GM19043 (cell line): ENCODE measurements around the gene TMEM42.
"Not testable (repeated sequence)": the region's sequence is repeated elsewhere in the genome, so short reads cannot be mapped to it uniquely, and the experiment has no call there.

ENCODE experiments used
- ATAC-seq: cut with Tn5 transposase; IDR thresholded peaks from one replicate; pipeline ENCODE4 v1.9.1; 2021; ENCODE audit warnings: low read depth; ENCODE audit not compliant: unreplicated experiment

TMEM42 gene

DNA sequence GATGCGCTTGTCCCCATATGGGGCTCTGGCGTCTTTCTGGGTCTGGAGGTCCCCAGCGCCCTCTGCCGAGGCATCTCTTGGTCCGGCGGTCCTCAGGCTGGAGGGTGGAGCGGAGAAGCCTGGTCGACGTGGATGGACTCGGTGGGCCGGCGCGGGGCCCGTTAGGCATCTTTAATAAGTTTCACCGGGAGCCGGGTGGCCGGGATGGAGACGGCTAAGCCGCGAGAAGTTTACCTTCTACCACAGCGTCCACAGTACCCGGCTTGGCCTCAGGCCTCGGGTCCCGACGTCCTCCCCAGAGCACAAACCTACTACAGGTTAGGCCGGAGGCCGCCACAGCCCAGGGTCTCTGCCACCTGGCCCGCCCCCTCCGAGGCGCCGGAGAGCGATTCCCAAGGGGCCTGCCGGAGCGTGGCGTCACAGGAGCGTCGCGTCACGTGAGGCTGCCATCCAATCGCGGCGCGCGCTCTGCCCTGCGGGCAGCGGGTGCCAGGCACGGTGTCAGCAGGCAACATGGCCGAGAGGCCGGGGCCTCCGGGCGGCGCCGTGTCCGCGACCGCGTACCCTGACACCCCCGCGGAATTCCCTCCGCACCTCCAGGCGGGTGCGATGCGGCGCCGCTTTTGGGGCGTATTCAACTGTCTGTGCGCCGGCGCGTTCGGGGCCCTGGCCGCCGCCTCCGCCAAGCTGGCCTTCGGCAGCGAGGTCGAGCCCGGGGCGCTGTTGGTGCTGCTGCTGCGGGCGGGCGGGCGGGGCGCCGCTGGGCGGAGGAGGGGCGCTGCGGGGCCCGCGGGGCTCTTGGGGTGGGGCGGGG lies at the start of gene TMEM42:
Gene TMEM42 (plus strand): TSS at position 501 of the 814 bp plus-strand sequence. CDS start 13 bp downstream, at position 514.
- peak; percentile 95 for ATAC-seq

DNA sequence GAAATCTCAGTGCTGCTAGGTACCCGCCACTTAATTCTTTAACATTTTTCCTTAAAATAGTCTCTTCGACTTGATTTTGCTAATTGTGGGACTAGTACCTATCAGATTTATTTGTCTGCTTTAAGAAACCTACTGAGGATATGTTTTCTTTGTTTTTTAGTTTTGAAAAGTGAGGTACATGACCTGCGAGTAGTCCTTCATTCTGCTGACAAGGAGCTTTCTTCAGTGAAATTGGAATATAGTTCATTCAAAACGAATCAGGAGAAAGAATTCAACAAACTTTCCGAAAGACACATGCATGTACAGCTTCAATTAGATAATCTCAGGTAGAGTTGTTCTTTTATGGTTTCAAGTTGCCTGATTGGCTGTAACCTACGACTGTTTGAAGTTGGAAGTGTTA lies 47.0 kb upstream of the TMEM42 start:
- no peak for ATAC-seq

DNA sequence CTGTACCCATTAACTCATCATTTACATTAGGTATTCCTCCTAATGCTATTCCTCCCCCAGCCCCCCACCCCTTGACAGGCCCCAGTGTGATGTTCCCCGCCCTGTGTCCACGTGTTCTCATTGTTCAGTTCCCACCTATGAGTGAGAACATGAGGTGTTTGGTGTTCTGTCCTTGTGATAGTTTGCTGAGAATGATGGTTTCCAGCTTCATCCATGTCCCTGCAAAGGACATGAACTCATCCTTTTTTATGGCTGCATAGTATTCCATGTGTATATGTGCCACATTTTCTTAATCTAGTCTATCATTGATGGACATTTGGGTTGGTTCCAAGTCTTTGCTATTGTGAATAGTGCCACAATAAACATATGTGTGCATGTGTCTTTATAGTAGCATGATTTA lies 45.4 kb upstream of the TMEM42 start:
- not testable (repeated sequence) for ATAC-seq

DNA sequence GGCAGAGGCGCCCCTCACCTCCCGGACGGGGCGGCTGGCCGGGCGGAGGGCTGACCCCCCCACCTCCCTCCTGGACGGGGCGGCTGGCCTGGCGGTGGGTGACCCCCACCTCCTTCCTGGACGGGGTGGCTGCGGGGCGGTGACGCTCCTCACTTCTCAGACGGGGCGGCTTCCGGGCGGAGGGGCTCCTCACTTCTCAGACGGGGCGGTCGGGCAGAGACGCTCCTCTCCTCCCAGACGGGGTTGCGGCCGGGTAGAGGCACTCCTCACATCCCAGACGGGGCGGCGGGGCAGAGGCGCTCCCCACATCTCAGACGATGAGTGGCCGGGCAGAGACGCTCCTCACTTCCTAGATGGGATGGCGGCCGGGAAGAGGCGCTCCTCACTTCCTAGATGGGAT lies 40.5 kb upstream of the TMEM42 start:
- ATAC-seq: not testable (repeated sequence)

DNA sequence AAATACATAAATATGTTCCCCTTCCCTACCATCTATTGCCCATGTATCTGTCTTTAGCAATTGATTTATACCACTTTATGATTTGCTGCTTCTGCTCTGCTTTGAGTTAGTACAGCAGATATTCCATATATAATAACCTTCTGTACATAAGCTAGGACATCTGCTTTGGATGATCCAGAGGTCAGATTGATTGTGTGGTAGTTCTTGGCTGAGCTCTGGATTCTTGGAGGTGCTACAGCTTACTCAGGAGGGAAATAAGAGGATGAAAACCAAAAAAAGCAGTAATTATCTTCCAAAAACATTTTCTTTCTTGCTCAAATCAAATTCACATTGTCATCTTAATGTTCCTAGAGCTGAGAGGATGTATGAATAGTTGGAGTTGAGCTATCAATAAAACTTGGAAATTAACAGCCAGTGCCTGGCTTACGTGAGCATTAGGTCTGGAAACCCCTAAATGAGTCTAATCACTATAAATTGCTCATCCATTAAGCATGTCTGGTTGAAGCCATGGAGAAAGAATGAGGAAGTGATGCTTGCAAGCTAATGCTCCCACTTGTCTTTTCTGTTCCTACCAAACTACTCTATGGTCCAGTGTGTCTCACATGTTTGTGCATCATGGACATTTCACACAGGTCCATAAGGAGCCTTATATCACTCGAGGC lies 36.3 kb upstream of the TMEM42 start:
- ATAC-seq: no peak

DNA sequence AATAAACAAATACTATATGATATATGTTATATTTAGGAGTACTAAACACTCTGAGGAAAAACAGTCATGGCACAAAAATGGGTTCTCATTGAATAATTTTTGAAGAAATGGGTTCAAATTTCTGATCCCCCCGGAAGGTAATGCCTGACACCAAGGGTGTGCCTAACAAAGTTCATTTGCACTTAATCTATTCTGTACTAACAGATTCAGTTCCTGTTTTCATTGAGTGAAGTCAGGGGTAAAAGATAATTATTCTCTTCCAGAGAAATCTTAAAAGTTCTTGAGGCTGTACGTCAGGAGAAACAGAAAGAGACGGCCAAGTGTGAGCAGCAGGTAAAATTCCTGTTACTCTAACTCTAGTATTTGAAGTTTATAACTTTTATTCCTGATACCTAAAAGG lies 34.5 kb upstream of the TMEM42 start:
- ATAC-seq: no peak

DNA sequence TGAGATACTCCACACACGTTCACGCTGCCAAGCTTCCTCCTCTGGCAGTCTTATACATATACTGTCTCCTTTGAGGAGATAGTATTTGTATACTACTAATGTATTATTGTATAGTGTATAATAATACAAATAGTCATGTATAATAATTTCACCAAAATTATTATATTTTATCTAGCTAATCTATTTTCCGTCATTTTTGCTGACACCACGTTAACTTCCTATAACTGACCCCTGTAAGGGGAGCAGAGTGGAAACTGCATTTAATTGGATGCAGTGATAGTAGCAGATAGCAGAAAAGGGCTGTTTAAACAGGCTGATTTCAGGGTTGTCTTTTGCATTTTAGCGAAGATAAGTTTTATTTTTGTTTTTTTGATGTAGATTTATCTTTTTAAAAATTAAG lies 30.5 kb upstream of the TMEM42 start:
- no peak for ATAC-seq

DNA sequence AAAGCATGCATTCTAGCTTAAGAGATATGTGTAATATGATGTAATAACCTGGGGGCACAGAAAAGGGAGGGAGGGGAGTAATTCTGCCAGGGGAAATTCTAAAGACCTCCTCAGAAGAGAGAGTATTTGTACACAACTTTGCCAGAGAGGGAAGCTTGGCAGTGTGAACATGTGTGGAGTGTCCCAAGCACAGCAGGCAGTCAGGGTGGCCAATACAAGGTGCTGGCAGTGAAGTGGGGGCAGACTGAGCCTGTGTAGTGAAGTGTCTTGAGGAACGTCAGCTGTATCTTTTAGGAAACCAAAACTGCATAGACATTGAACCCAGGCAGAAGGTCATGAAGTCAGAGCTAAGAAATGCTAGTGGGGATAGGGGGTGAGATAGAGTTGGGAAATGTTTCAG lies 29.7 kb upstream of the TMEM42 start:
- no peak for ATAC-seq

DNA sequence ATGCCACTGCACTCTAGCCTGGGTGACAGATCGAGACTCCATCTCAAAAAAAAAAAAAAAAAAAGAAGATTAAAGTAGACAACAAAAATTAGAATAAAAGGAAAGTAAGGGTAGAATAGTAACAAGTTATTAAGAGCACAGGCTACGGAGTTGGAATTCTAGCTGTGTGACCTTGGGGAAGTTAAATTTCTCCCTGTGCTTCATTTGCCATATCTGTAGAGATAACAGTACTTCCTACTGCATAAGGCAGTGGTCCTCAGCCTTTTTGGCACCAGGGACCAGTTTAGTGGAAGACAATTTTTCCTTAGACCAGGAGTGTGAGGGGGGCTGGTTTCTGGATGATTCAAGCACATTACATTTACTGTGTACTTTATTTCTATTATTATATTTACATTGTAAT lies 28.7 kb upstream of the TMEM42 start:
- ATAC-seq: no peak

DNA sequence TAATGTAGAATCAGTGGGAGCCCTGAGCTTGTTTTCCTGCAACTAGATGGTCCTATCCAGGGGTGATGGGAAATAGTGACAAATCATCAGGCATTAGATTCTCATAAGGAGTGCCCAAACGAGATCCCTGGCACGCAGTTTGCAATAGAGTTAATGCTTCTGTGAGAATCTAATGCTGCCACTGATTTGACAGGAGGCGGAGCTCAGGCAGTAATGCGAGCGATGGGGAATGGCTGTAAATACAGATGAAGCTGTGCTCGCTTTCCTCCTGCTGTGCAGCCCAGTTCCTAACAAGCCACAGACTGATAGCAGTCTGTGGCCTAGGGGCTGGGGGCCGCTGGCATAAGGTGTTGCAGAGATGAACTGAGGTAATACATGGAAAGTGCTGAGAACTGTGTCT lies 28.3 kb upstream of the TMEM42 start:
- no peak for ATAC-seq

DNA sequence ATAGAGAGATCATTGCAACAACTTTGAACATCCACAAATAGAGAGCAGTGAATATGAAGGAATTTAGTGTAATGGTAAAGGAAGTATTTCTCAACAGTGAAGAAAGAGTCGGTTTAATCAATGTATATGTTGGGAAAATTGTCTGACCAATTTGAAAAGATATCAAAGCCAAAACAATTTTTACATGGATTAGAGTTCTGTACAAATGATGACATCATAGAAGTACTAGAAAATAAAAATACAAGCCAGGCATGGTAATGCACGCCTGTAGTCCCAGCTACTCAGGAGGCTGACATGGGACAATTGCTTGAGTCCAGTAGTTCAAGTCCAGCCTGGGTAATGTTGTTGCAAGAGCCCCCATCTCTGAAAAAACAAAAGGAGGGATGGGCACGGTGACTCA lies 26.0 kb upstream of the TMEM42 start:
- no peak for ATAC-seq

DNA sequence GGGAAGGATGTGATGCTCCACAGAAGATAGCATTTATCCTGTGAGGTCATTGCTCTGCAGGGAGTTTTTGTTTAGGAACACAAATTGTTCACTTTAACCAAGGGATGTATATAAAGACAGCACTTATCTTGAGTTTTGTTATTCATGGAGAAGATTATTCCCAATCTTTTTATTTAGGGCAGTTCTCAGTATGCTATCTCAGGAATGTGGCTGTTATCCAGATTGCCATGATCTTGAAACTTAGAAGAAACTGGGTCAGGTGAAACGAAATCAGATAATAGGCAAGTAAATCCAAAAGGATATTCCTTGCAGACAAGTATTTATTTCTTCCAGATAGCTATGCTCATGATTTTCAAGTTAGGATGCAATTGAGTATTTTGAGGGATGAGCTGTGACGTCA lies 19.3 kb upstream of the TMEM42 start:
- no peak for ATAC-seq

DNA sequence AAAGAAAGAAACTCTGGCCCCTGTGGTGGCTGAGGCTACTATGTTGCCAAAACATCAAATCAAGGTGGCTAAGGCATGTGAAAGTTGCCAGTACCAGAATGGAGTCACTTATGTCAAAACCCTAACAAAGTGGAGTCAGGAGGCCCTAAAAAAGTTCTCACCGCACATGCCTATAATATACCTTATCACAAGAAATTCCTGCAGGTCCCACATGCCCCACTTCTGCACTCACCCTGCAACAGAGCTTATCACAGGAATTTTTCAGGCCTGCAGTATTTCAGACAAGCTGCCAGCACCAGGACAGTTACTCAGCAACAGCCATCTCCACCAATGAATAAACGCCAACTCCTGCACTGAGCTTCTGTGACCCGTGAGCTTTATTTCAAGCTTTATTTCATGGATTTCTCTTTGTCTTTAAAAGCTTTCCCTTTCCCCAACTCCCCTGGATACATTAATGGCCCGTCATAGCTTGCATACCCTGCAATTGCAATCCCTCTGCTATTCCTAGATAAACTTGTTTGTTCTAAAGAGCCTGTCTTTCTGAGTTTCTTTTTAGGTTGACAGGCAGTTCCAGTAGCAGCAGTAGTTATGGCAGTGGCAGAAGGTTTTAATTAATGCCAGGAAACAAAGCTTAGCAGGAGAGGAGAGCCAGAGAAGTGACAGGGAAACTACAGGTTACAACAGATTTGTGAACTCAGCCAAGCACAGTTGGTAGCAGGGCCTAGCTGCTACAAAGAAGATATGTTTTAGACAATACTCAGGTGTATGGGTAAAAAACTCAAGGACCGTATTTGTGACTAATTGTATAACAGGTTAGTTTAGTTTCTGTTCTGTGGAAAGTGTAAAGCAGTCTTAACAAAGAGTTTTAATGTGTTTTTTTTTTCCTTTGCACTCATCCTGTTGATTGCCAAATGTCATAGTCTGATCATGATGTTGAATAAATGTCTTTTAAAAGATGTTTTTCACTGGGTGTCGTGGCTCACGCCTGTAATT lies 15.9 kb upstream of the TMEM42 start:
- ATAC-seq: no peak

DNA sequence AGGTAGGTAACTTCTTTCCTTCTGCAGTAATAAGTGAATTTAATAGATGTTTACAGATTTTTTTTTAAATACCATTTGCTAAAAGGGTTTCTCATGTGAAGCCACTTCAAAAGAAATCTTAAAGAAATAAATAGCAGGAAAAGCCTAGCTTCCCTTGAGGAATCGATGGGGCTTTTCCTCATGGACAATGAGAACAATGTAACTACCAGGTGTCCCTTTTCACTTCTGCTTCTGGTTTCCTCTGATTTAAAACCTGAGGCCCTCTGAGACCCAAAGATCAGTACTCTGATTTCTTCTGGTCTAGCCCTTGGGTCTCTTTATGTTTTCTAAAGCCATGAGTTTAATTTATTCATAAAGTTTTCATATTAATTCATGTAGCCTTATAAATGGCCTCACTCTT lies 13.1 kb upstream of the TMEM42 start:
- no peak for ATAC-seq

DNA sequence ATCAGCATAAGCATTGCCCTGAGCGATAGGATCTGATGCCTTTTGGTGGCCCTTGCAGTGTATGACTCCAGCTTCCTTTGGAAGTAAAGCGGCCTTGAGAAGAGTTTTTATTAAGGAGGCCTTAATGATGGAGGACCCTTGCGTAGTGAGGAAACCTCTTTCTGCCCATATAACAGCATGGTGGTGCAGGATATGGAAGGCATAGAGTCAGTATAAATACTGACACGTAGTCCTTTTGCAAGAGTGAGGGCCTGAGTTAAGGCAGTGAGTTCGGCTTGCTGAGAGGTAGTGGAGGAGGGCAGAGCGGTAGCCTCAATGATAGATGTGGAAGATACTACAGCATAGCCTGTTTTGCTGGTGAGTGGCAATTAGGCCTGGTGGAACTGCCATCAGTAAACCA lies 5.0 kb upstream of the TMEM42 start:
- ATAC-seq: not testable (repeated sequence)

DNA sequence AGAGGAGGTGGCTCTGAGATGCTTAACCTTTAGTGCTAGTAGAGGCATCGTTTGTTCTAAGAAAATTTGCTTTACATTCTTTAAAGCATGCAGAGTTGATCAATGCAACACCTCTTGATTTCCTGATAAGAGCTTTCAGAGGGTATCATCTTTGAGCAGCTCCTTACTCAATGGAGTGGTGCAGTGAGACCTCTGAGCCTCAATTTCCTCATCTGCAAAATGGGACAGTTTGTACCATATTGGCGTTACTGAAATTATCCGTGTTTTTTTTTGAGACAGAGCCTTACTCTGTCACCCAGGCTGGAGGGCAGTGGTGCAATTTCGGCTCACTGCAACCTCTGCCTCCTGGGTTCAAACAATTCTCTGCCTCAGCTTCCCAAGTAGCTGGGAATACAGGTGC lies 1.6 kb upstream of the TMEM42 start:
- ATAC-seq: no peak

DNA sequence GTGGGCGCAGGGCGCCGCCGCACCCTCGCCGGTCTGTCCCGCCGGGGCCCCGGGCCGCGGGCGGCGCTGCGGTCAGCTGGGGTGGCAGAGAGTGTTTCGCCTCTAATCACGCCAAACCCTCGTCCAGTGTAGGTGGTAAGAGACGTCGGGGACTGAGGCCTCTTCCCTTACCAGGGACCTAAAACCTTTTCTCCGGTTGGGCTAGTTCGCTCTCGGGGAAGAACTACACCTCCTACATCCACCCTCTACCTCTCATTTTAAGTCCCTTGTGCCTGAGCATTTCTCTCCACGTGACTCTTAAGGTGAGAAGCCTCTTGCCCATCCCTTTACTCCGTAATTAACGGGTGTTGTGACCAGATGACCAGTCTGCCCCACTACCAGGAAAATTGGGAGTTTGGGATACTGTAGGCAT lies 520 bp downstream of the TMEM42 start:
- ATAC-seq: peak; percentile 18

DNA sequence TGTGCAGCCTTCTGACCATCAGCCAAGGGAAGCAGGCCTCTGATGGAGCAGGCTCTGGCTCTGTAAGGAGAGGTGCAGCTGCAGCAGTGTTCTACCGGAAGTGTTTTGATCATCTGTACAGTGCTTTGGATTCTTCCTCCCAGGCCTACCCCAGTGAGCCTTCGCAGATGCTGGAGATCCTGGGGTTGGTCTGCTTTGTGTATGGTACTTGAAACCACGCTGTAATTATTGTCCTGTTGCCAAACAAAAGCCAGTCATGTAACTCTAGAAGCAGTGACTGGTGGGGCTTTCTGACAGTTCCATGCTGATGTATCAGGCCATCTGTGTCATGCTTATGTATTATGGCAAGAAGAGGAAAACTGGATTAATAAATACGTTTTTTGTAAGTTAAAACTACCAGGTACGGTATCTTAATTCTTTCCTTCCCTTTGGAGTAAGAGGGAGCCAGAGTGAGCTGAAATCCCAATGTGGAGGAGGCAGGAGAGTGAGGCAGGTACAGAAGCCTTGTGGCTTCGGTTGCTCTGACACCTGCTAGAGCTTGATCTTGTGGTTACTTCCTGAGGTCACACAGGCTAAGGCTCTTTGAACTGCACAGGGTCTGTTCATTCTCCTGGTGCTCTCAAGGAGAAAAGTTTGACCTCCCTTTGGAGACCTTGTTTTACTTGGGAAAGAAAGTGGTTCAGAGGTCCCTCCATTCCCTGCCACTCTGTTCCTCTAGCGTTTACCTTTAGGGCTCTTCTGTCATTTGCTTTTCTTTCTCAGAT lies 3.7 kb downstream of the TMEM42 start:
- no peak for ATAC-seq

DNA sequence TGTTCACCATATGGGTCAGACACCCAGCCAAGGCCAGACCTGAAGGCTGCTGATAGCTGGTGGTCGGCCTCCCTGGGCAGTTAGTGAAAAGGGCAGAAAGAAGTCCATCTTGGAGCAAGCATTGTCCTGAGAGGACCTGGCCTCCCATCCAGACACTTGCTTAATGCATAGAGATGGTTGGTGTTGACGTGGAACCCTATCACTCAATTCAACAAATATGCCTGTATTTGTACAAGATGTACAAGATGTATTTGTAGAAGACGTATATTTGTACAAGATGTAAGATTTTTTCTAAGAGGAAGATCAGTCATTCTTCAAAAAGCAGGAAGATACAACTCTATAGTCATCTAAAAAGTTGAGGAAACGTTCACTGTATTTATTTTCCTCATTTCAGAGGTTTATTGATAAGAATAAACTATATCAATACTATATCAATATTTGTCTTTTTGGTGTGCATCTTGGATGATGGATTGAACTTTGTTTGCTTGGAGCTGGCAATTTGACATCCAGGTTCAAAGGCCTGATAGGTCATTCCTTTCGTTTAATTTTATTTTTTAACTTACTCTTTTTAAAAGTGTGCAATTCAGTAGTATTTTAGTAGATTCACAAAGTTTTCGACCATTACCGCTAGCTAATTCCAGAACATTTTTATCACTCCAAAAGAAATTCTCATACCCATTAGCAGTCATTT lies 5.9 kb downstream of the TMEM42 start:
- no peak for ATAC-seq
